ENCODE data around the gene EFEMP1. TPM values are rescaled to one million over a fixed set of nuclear protein-coding genes. Genes with fewer than 3 reads are reported as not detected.

EFEMP1 gene
- total RNA-seq, 3 donors from 2014 or later (not counting 1 experiment from before 2014, with no cell fraction given) = not detected

DNA sequence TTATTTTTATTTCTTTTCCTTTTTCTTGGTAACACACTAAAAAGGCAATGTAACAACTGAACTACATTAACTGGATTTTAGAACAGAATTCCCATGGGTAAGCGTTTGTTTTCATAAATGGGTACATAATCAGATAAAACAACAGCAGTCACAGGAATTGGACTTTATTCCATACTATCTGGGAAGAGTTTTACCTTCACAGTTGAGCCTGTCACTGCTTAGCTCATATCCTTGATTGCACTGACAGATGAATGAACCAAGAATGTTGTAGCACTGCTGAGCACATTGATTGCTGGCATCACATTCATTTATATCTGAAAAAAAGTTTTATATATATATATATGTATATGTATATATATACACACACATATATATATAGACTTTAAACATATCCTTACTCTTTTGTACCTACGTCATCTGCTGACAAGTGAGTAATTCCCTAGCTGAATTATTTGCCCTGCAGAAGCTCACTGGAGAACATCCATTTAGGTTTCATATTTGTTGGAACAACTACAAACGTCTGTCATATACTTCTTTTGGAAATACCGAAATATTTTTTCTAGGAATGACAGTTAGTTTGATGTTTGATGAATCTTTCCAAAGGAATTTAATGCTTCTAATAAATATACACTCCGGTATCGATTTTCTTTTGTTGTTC, 47.0 kb downstream of the EFEMP1 start:
- no peak for ATAC-seq
- H3K27ac ChIP-seq (ENCODE audit: low read length) = no peak overlapping the region

DNA sequence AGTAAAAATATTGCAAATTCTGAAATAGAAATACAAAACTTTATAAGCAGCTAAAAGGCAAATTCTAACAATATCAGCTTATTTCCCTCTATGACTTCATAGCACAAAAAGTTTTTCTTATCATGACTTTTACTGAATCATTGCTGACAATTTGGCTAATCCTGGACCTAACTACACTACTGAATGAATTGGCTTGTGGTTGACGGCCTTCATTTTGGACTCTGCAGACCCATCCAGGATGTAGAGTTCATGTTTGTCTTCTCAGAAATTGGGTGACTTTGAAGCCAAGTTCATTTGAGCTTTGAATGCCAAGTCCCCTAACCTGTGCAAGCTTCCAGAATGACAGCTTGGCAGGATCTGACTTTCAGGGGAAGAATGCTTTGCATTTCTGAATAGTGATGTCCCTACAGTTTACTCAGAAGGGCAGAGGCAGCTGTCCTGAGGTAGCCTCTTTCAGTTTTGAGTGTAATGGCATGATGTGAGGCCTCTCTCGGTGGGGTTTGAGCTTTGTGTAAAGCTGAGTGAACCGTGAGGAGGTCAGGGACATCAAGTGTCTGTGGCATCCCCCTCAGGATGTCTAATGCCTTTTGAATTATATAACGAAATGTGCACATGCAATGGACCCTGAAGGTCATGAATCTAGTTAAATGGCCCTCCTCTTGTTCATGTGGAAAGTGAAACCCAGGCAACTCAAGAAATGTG, 48.0 kb downstream of the EFEMP1 start:
- Histone ChIP-seq H3K4me3 (ENCODE audit: low read length) (no peak overlapping the region), H3K27ac (ENCODE audit: low read length) (no peak overlapping the region), H3K4me1 (ENCODE audit: control insufficient read depth, insufficient read depth, low read length) (no peaks in the 10 kb centered on the region), H3K36me3 (ENCODE audit: control insufficient read depth, insufficient read depth, low read length) (no peaks in the 10 kb centered on the region), H3K27me3 (ENCODE audit: control insufficient read depth, insufficient read depth, low read length) (no peaks in the 10 kb centered on the region), H3K9me3 (ENCODE audit: control insufficient read depth, insufficient read depth, low read length) (no peaks in the 10 kb centered on the region)
- Mint-ChIP-seq H3K36me3 (no peaks in the 10 kb centered on the region), H3K4me3 (no peak overlapping the region), H3K9me3 (peaks cover 5 to 6% of the 10 kb centered on the region in 2 donors), H3K4me1 (no peaks in the 10 kb centered on the region), H3K27ac (no peak overlapping the region), H3K27me3 (ENCODE audit: low read depth in 2 of 2) (no peaks in the 10 kb centered on the region)
- intact Hi-C loops (cut with micrococcal nuclease) = no loop called here
- TF ChIP-seq, protein P1, sequence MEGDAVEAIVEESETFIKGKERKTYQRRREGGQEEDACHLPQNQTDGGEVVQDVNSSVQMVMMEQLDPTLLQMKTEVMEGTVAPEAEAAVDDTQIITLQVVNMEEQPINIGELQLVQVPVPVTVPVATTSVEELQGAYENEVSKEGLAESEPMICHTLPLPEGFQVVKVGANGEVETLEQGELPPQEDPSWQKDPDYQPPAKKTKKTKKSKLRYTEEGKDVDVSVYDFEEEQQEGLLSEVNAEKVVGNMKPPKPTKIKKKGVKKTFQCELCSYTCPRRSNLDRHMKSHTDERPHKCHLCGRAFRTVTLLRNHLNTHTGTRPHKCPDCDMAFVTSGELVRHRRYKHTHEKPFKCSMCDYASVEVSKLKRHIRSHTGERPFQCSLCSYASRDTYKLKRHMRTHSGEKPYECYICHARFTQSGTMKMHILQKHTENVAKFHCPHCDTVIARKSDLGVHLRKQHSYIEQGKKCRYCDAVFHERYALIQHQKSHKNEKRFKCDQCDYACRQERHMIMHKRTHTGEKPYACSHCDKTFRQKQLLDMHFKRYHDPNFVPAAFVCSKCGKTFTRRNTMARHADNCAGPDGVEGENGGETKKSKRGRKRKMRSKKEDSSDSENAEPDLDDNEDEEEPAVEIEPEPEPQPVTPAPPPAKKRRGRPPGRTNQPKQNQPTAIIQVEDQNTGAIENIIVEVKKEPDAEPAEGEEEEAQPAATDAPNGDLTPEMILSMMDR (IDR thresholded peaks at IDR 0.05) = no peak
- ATAC-seq = no peak
- DNase-seq = no peak
- 77% methylated on average over 4 of the region's 4 CpGs for WGBS (ENCODE audit: insufficient coverage)

More for the DNA sequence above, 47.0 kb downstream of the EFEMP1 start:
- TF ChIP-seq, protein P1 (IDR thresholded peaks at IDR 0.05) = no peak
- no peaks in the 10 kb centered on the region for H3K4me1 Mint-ChIP-seq
- H3K9me3 Mint-ChIP-seq = peaks cover 1 to 2% of the 10 kb centered on the region in 2 donors
- Histone ChIP-seq H3K27me3 (ENCODE audit: control insufficient read depth, insufficient read depth, low read length) (no peaks in the 10 kb centered on the region), H3K4me3 (ENCODE audit: low read length) (no peak overlapping the region), H3K9me3 (ENCODE audit: control insufficient read depth, insufficient read depth, low read length) (no peaks in the 10 kb centered on the region), H3K4me1 (ENCODE audit: control insufficient read depth, insufficient read depth, low read length) (no peaks in the 10 kb centered on the region), H3K36me3 (ENCODE audit: control insufficient read depth, insufficient read depth, low read length) (no peaks in the 10 kb centered on the region)
- no peaks in the 10 kb centered on the region for H3K36me3 Mint-ChIP-seq
- no peak for DNase-seq
- 96% methylated on average over 2 of the region's 6 CpGs for WGBS (ENCODE audit: insufficient coverage)
- no peaks in the 10 kb centered on the region for H3K27me3 Mint-ChIP-seq (ENCODE audit: low read depth in 2 of 2)
- intact Hi-C loops (cut with micrococcal nuclease) = no loop called here
- H3K4me3 Mint-ChIP-seq = no peak overlapping the region
- H3K27ac Mint-ChIP-seq = no peak overlapping the region

DNA sequence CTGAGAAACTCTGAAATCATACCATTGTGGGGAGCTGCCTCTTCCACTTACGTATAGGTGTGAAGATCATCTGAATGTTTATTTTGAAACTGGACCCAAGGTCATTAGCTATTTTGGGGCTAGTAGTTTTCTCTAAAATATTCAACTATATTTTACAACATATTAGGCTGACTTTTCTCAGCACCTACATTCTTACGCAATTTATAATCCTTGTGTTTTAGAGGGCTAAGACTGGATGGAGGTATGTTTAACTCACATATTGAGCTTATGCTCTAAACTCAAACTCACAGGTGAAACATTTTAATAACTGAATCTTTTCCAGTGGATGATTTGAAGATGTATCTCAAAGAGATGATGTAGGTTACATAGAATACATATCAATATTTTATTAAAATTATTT, 49.2 kb downstream of the EFEMP1 start:
- intact Hi-C loops (cut with micrococcal nuclease) = no loop called here
- H3K9me3 ChIP-seq (ENCODE audit: control insufficient read depth, insufficient read depth, low read length) = no peaks in the 10 kb centered on the region
- DNase-seq = no peak
- no peaks in the 10 kb centered on the region for H3K27me3 ChIP-seq (ENCODE audit: control insufficient read depth, insufficient read depth, low read length)
- H3K27me3 Mint-ChIP-seq (ENCODE audit: low read depth in 2 of 2) = no peaks in the 10 kb centered on the region
- H3K4me1 Mint-ChIP-seq = no peaks in the 10 kb centered on the region
- no peak overlapping the region for H3K4me3 Mint-ChIP-seq
- no peak for ATAC-seq
- no peaks in the 10 kb centered on the region for H3K4me1 ChIP-seq (ENCODE audit: control insufficient read depth, insufficient read depth, low read length)
- no peak overlapping the region for H3K27ac ChIP-seq (ENCODE audit: low read length)
- H3K36me3 ChIP-seq (ENCODE audit: control insufficient read depth, insufficient read depth, low read length) = no peaks in the 10 kb centered on the region
- no peak overlapping the region for H3K27ac Mint-ChIP-seq
- WGBS (ENCODE audit: insufficient coverage) = no CpG with 5 or more reads among the region's 2 CpGs
- H3K4me3 ChIP-seq (ENCODE audit: low read length) = no peak overlapping the region
- no peaks in the 10 kb centered on the region for H3K36me3 Mint-ChIP-seq
- TF ChIP-seq, protein P1 (IDR thresholded peaks at IDR 0.05) = no peak
- peaks cover 7 to 9% of the 10 kb centered on the region in 2 donors for H3K9me3 Mint-ChIP-seq
